Esophagus muscularis mucosa (tissue), 4 donors: Measurements from ENCODE around the gene HOXC10.

Experiments used
- EP300 ChIP-seq: sonication (generic); formaldehyde crosslinking; IDR thresholded peaks from one replicate; pipeline ENCODE4 v1.6.1; 2017; ENCODE audit warnings: antibody characterized with exemption
- POLR2A ChIP-seq: fragments of 450-650 bp; IDR thresholded peaks from one replicate; pipeline ENCODE4 v1.6.1; 2017; ENCODE audit warnings: antibody characterized with exemption, moderate library complexity, mild to moderate bottlenecking, low read depth
- POLR2AphosphoS5 ChIP-seq, 2 donors: sonication (generic); formaldehyde crosslinking; IDR thresholded peaks; one replicate each; pipeline ENCODE4 v1.6.1; 2017; ENCODE audit warnings: antibody characterized with exemption in 2 of 2
- TF ChIP-seq, protein P1 (sequence below), 3 experiments: fragments of 200-600 bp in 2 of 3; fragments of 450-650 bp in 1 of 3; sonication (generic) in 2 of 3; IDR thresholded peaks; one replicate each; pipeline ENCODE4 v1.5.1; 2017 to 2019; ENCODE audit warnings: antibody characterized with exemption in 3 of 3, mild to moderate bottlenecking in 2 of 3, moderate library complexity in 1 of 3

DNA sequence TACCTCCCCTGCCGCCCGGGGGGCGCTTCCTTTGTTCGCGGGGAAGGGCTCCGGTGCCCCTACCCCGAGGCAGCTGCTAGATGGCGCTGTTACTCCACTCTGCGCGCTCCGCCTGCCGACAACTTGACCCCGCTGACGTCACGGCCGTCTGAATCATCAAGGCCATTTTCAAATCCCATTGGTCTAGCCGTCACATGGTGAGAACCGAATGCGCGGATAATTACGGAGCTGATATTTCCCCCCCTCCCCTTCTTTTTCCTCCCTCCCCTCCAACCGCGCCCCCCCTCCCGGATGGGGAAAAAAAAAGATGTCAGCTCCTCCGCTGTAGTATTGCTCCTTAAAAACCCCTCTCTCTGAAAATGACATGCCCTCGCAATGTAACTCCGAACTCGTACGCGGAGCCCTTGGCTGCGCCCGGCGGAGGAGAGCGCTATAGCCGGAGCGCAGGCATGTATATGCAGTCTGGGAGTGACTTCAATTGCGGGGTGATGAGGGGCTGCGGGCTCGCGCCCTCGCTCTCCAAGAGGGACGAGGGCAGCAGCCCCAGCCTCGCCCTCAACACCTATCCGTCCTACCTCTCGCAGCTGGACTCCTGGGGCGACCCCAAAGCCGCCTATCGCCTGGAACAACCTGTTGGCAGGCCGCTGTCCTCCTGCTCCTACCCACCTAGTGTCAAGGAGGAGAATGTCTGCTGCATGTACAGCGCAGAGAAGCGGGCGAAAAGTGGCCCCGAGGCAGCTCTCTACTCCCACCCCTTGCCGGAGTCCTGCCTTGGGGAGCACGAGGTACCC lies at the start of gene HOXC10:
- TF ChIP-seq, protein P1, sequence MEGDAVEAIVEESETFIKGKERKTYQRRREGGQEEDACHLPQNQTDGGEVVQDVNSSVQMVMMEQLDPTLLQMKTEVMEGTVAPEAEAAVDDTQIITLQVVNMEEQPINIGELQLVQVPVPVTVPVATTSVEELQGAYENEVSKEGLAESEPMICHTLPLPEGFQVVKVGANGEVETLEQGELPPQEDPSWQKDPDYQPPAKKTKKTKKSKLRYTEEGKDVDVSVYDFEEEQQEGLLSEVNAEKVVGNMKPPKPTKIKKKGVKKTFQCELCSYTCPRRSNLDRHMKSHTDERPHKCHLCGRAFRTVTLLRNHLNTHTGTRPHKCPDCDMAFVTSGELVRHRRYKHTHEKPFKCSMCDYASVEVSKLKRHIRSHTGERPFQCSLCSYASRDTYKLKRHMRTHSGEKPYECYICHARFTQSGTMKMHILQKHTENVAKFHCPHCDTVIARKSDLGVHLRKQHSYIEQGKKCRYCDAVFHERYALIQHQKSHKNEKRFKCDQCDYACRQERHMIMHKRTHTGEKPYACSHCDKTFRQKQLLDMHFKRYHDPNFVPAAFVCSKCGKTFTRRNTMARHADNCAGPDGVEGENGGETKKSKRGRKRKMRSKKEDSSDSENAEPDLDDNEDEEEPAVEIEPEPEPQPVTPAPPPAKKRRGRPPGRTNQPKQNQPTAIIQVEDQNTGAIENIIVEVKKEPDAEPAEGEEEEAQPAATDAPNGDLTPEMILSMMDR (IDR thresholded peaks at IDR 0.05): peak; percentile 41 to 55 (median 49)
- TF ChIP-seq POLR2A: no peak
- no peak for TF ChIP-seq EP300
- TF ChIP-seq POLR2AphosphoS5 (IDR thresholded peaks at IDR 0.05): peak in 1 of 2 donors; percentile 56
